ENCODE data around the gene METTL25. TPM values are rescaled to one million over a fixed set of nuclear protein-coding genes. Genes with fewer than 3 reads are reported as not detected.

The METTL25 gene
- total RNA-seq, 1 experiment from 2014 or later = 11.6 TPM

DNA sequence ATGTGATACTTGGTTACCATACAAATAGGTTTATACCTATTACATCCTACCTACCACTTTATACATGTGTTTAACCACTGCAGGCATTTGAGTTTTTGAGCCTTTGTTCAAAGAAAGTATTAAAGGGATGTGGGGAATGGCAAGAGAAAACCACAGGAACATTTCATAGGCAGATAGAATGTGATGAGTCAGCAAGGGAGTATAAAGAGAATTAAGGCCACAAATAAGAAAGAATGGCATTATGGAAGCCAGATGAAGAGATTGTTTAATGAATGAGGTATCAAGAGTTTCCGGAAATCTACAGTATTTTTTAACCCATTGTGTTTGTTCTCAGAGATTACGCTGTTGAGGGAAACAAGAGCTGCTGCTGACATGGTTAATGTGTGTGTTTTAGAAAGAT lies 66.9 kb downstream of the METTL25 start:
- Histone ChIP-seq H4K91ac (ENCODE audit: insufficient read length, low read depth, low read length) (no peak overlapping the region), H4K20me1 (ENCODE audit: control insufficient read depth, insufficient read depth, insufficient read length) (no peaks in the 10 kb centered on the region), H3K18ac (ENCODE audit: insufficient read length, low read depth, low read length) (no peak overlapping the region), H3K79me2 (ENCODE audit: insufficient read depth, low read length) (no peaks in the 10 kb centered on the region), H3K27ac (ENCODE audit: insufficient read length, low read depth, low read length) (no peak overlapping the region), H3K23me2 (ENCODE audit: insufficient read length, low read depth, low read length, poor library complexity, severe bottlenecking) (no peaks in the 10 kb centered on the region), H3K4ac (ENCODE audit: low read depth, low read length) (no peak overlapping the region), H2BK5ac (ENCODE audit: insufficient read length, low read length) (no peak overlapping the region), H3K9me3 (ENCODE audit: control insufficient read depth, low read depth, low read length) (no peaks in the 10 kb centered on the region), H3K14ac (ENCODE audit: insufficient read depth, low read length) (no peak overlapping the region), H2BK20ac (ENCODE audit: low read depth, low read length, poor library complexity, severe bottlenecking) (no peak overlapping the region), H3K9ac (ENCODE audit: extremely low read depth, insufficient read length, low read length) (no peak overlapping the region), H2AFZ (ENCODE audit: low read length) (no peak overlapping the region), H3K4me2 (ENCODE audit: insufficient read depth, insufficient read length, low read length) (no peak overlapping the region), H3K4me1 (ENCODE audit: insufficient read depth, low read length) (no peaks in the 10 kb centered on the region), H3K27me3 (ENCODE audit: insufficient read depth, low read length) (no peaks in the 10 kb centered on the region), H2BK120ac (ENCODE audit: low read depth, low read length, poor library complexity, severe bottlenecking) (no peak overlapping the region), H2BK12ac (ENCODE audit: insufficient read length, low read depth, low read length) (no peak overlapping the region), H3K56ac (ENCODE audit: insufficient read length, low read depth, low read length) (no peak overlapping the region), H2AK5ac (ENCODE audit: insufficient read length, low read length) (no peak overlapping the region), H2BK15ac (ENCODE audit: low read depth, low read length) (no peak overlapping the region), H4K5ac (ENCODE audit: insufficient read length, low read depth, low read length) (no peak overlapping the region), H3K23ac (ENCODE audit: insufficient read length, low read depth, low read length) (no peak overlapping the region), H4K8ac (replicated peaks; ENCODE audit: insufficient read length, low read depth, low read length) (no peak overlapping the region), H3T11ph (ENCODE audit: low read length) (no peak overlapping the region), H3K79me1 (ENCODE audit: insufficient read depth, low read depth, low read length, poor library complexity, severe bottlenecking) (no peaks in the 10 kb centered on the region)
- Mint-ChIP-seq H3K4me1 (no peaks in the 10 kb centered on the region), H3K27me3 (ENCODE audit: low read depth) (no peaks in the 10 kb centered on the region), H3K9me3 (peaks cover 4 to 13% of the 10 kb centered on the region in 2 experiments; a peak in 3 of 5 replicates), H3K36me3 (ENCODE audit: insufficient read depth in 1 of 3, low read depth in 3 of 3) (peaks cover 0 to 13% (median 4%) of the 10 kb centered on the region in 3 experiments; a peak in 2 of 7 replicates), H3K27ac (0 out of 7 replicates have a peak overlapping the region, but pooled peaks of 1 of the 3 experiments have one; percentile 7), H3K4me3 (no peak overlapping the region)
- no CpG with 5 or more reads among the region's 2 CpGs for WGBS (ENCODE audit: extremely low coverage, insufficient read length, low lambda C conversion rate)
- DNase-seq = no peak
- TF ChIP-seq, protein P1, sequence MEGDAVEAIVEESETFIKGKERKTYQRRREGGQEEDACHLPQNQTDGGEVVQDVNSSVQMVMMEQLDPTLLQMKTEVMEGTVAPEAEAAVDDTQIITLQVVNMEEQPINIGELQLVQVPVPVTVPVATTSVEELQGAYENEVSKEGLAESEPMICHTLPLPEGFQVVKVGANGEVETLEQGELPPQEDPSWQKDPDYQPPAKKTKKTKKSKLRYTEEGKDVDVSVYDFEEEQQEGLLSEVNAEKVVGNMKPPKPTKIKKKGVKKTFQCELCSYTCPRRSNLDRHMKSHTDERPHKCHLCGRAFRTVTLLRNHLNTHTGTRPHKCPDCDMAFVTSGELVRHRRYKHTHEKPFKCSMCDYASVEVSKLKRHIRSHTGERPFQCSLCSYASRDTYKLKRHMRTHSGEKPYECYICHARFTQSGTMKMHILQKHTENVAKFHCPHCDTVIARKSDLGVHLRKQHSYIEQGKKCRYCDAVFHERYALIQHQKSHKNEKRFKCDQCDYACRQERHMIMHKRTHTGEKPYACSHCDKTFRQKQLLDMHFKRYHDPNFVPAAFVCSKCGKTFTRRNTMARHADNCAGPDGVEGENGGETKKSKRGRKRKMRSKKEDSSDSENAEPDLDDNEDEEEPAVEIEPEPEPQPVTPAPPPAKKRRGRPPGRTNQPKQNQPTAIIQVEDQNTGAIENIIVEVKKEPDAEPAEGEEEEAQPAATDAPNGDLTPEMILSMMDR (conservative IDR thresholded peaks at IDR 0.05) = no peak
